T-helper 22 cell (primary cell): ENCODE results near the gene SMARCA4.
"Not testable (repeated sequence)": the region's sequence is repeated elsewhere in the genome, so short reads cannot be mapped to it uniquely, and the experiment has no call there.

Source experiments
- DNase-seq: peaks from one replicate; pipeline ENCODE4 v3.0.0-alpha.2; 2020; ENCODE audit warnings: low read depth

Gene SMARCA4

GRCh38 chr19:11098327-11098726 lies 137.5 kb downstream of the SMARCA4 start:
- no peak for DNase-seq

DNA sequence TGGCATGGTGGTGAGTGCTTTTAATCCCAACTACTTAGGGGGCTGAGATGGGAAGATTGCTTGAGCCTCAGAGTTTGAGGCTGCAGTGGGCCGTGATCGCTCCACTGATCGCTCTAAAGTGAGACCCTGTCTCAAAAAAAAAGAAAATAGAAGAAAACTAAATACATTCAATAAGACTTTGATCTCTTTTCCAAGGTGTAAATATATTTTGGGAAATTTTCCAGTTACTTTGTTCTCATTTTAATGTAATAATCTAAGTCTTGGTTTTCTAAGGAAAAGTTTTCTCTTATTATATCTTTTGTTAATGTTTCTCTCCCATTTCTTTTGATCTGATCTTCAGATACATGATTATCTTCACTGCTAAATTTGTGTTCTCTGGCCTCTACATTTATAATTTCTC lies 138.0 kb downstream of the SMARCA4 start:
- DNase-seq, result no peak

DNA sequence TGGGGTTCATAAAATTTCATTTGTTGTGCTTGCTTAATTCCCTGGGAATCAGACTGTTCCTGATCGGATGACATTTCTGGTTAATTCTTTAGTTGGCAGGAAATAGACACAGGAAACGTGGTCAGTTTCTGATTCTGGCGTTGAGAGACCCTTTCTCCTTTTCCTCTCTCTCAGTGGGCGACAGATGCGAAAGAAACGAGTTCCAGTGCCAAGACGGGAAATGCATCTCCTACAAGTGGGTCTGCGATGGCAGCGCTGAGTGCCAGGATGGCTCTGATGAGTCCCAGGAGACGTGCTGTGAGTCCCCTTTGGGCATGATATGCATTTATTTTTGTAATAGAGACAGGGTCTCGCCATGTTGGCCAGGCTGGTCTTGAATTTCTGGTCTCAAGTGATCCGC lies 139.2 kb downstream of the SMARCA4 start:
- no peak for DNase-seq

GRCh38 chr19:11101057-11101456 lies 140.2 kb downstream of the SMARCA4 start:
- no peak for DNase-seq

- no peak for DNase-seq
Observed at GRCh38 chr19:11102944-11103343, 142.1 kb downstream of the SMARCA4 start.

GRCh38 chr19:11103667-11104066 lies 142.8 kb downstream of the SMARCA4 start:
- not testable (repeated sequence) for DNase-seq

GRCh38 chr19:11105014-11105636 lies 144.3 kb downstream of the SMARCA4 start:
- DNase-seq, result no peak

GRCh38 chr19:11106477-11106876 lies 145.6 kb downstream of the SMARCA4 start:
- DNase-seq, result no peak

- DNase-seq, result no peak
Observed at GRCh38 chr19:11108746-11109145, 147.9 kb downstream of the SMARCA4 start.

DNA sequence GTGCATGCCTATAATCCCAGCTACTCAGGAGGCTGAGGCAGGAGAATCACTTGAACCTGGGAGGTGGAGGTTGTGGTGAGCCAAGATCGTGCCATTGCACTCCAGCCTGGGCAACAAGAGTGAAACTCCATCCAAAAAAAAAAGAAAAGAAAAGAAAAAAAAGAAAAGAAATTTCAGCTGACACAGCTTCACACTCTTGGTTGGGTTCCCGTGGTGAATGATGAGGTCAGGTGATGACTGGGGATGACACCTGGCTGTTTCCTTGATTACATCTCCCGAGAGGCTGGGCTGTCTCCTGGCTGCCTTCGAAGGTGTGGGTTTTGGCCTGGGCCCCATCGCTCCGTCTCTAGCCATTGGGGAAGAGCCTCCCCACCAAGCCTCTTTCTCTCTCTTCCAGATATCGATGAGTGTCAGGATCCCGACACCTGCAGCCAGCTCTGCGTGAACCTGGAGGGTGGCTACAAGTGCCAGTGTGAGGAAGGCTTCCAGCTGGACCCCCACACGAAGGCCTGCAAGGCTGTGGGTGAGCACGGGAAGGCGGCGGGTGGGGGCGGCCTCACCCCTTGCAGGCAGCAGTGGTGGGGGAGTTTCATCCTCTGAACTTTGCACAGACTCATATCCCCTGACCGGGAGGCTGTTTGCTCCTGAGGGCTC lies 150.4 kb downstream of the SMARCA4 start:
- DNase-seq, result no peak

DNA sequence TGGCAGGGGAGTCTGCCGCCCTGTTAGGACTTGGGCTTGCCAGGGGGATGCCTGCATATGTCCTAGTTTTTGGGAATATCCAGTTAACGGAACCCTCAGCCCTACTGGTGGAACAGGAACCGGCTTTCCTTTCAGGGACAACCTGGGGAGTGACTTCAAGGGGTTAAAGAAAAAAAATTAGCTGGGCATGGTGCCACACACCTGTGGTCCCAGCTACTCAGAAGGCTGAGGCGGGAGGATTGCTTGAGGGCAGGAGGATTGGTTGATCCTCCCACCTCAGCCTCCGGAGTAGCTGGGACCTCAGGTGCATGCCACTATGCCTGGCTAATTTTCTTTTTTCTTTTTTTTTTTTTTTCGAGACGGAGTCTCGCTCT lies 150.9 kb downstream of the SMARCA4 start:
- no peak for DNase-seq
